Progenitor cell of endocrine pancreas (in vitro differentiated cells): ENCODE data around the gene BLNK. TPM values are rescaled to one million over a fixed set of nuclear protein-coding genes. Genes with fewer than 3 reads are reported as not detected.

Source experiments
- DNase-seq: peaks from one replicate; pipeline ENCODE4 v3.0.0; 2021; ENCODE audit warnings: low spot score; ENCODE audit not compliant: unreplicated experiment
- H3K27ac Mint-ChIP-seq: 2 replicates; pipeline ENCODE4 v1.8.0; 2021; ENCODE audit warnings: mild to moderate bottlenecking, moderate library complexity, mixed read lengths
- H3K27me3 Mint-ChIP-seq: 2 replicates; pipeline ENCODE4 v1.8.0; 2021; ENCODE audit warnings: mixed read lengths
- H3K36me3 Mint-ChIP-seq: 2 replicates; pipeline ENCODE4 v1.8.0; 2022; ENCODE audit warnings: mixed read lengths; ENCODE audit not compliant: insufficient read depth
- H3K4me1 Mint-ChIP-seq: 2 replicates; pipeline ENCODE4 v1.8.0; 2021; ENCODE audit warnings: low read depth, mixed read lengths
- H3K4me3 Mint-ChIP-seq: 2 replicates; pipeline ENCODE4 v1.8.0; 2021; ENCODE audit warnings: low read depth, mild to moderate bottlenecking, moderate library complexity, mixed read lengths
- H3K9me3 Mint-ChIP-seq: 2 replicates; pipeline ENCODE4 v1.8.0; 2021; ENCODE audit warnings: low read depth, mixed read lengths
- total RNA-seq: library from RNA; stranded (reverse); gene quantifications from 2 replicates; pipeline ENCODE4 v1.2.1, GENCODE V29; 2021
- TF ChIP-seq, protein P1 (sequence below): fragments of 200-600 bp; sonication (generic); IDR thresholded peaks from one replicate; pipeline ENCODE4 v1.5.0; 2021; ENCODE audit warnings: antibody characterized with exemption, mild to moderate bottlenecking; ENCODE audit not compliant: unreplicated experiment

BLNK gene
- total RNA-seq, 1 donor from 2014 or later, result 1.6 TPM

GRCh38 chr10:96292971-96293920 lies 21.9 kb upstream of the BLNK start:
- no peaks in the 10 kb centered on the region for H3K36me3 Mint-ChIP-seq
- no peak overlapping the region for H3K4me3 Mint-ChIP-seq
- H3K9me3 Mint-ChIP-seq, result no peaks in the 10 kb centered on the region
- peaks cover 3% of the 10 kb centered on the region for H3K27me3 Mint-ChIP-seq
- TF ChIP-seq, protein P1, sequence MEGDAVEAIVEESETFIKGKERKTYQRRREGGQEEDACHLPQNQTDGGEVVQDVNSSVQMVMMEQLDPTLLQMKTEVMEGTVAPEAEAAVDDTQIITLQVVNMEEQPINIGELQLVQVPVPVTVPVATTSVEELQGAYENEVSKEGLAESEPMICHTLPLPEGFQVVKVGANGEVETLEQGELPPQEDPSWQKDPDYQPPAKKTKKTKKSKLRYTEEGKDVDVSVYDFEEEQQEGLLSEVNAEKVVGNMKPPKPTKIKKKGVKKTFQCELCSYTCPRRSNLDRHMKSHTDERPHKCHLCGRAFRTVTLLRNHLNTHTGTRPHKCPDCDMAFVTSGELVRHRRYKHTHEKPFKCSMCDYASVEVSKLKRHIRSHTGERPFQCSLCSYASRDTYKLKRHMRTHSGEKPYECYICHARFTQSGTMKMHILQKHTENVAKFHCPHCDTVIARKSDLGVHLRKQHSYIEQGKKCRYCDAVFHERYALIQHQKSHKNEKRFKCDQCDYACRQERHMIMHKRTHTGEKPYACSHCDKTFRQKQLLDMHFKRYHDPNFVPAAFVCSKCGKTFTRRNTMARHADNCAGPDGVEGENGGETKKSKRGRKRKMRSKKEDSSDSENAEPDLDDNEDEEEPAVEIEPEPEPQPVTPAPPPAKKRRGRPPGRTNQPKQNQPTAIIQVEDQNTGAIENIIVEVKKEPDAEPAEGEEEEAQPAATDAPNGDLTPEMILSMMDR, result peak; percentile 68
- no peak for DNase-seq
- H3K27ac Mint-ChIP-seq, result no peak overlapping the region
- peaks cover 3% of the 10 kb centered on the region for H3K4me1 Mint-ChIP-seq

GRCh38 chr10:96290368-96291133 lies 19.2 kb upstream of the BLNK start:
- Mint-ChIP-seq H3K4me1 (peaks cover 13% of the 10 kb centered on the region), H3K27me3 (no peaks in the 10 kb centered on the region), H3K9me3 (no peaks in the 10 kb centered on the region), H3K36me3 (no peaks in the 10 kb centered on the region), H3K27ac (no peak overlapping the region), H3K4me3 (no peak overlapping the region)
- no peak for DNase-seq
- TF ChIP-seq, protein P1, result no peak

DNA sequence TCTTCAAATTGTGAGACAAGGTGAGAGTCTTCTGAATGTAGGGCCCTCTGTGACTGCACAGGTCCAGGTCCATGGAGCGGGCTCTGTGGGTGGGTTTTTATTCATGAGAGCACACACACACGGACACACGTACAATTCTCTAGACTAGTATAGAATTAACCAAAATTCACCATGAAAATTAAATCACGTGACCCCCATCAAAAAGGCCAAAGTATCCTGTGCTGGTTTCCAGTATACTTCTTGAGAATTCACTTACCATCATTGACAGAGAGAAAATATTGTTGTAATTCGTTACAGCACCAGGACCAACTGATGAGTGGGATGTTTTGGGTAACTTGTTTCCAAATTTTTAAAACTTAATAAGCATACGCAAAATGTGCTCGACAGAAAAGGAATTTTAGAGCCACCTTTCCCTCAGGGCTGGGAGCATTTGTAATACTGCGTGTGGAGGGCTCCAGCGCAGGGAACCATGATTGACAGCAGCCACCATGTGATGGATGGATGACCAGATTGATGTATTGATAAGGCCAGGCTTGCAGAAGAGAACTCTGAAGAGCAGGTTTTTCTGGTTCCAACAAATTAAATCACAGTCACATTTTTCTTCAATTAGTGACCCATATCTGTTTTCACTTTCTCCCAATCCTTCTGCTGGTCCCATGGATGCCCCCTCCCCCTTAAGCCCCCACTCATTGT lies 18.0 kb upstream of the BLNK start:
- Mint-ChIP-seq H3K27me3 (no peaks in the 10 kb centered on the region), H3K4me3 (no peak overlapping the region), H3K27ac (no peak overlapping the region), H3K36me3 (no peaks in the 10 kb centered on the region), H3K9me3 (no peaks in the 10 kb centered on the region), H3K4me1 (peaks cover 13% of the 10 kb centered on the region)
- no peak for DNase-seq
- TF ChIP-seq, protein P1, result no peak

DNA sequence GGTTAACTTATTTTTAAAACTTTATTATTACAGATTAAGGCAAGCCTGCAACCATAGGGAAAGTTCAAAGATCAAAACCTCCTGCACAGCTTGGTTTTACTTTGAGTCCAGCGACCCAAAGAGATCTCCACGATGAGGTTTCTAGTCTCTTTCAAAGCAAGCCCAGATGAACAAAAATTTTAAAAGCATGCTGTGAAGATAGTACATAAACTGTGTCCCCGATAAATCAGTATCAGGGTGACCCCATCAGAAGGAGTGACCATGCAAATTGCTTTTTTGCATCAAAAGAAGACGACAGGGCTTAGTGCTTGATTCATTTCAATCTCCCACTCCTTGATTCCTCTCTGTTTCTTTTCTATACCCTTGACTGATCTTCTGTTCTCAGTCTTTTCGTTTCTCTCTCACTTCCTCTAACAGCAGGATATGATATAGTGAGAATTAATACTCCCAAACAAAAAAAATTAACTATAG lies 16.8 kb upstream of the BLNK start:
- H3K4me3 Mint-ChIP-seq, result no peak overlapping the region
- H3K36me3 Mint-ChIP-seq, result no peaks in the 10 kb centered on the region
- no peak overlapping the region for H3K27ac Mint-ChIP-seq
- peaks cover 12% of the 10 kb centered on the region for H3K4me1 Mint-ChIP-seq
- no peaks in the 10 kb centered on the region for H3K9me3 Mint-ChIP-seq
- TF ChIP-seq, protein P1, result no peak
- DNase-seq, result no peak
- H3K27me3 Mint-ChIP-seq, result no peaks in the 10 kb centered on the region
